LoVo (cell line): ENCODE results near the gene STUB1.
"Not testable (repeated sequence)": the region's sequence is repeated elsewhere in the genome, so short reads cannot be mapped to it uniquely, and the experiment has no call there.

Experiments used
- DNase-seq: peaks from one replicate; pipeline ENCODE4 v3.0.0-alpha.2; 2016; ENCODE audit warnings: low spot score

The STUB1 gene

GRCh38 chr16:678858-679813 is 1.1 kb upstream of the STUB1 start:
- DNase-seq = peak; percentile 31

GRCh38 chr16:680625-680945 is 375 bp downstream of the STUB1 start:
- no peak for DNase-seq

- peak; percentile 19 for DNase-seq
Observed at GRCh38 chr16:680967-681745, 946 bp downstream of the STUB1 start.

GRCh38 chr16:681746-682427 is 1.7 kb downstream of the STUB1 start:
- DNase-seq = no peak

GRCh38 chr16:682493-683395 is 2.5 kb downstream of the STUB1 start:
- no peak for DNase-seq

- no peak for DNase-seq
Observed at GRCh38 chr16:683396-684070, 3.3 kb downstream of the STUB1 start.

- DNase-seq = peak; percentile 96
Observed at GRCh38 chr16:684071-684794, 4.0 kb downstream of the STUB1 start, which contains the start of gene JMJD8. Gene JMJD8, minus strand, starts transcription at chr16:684334. Its CDS starts 15 bp downstream, at chr16:684319.

- DNase-seq = no peak
Observed at GRCh38 chr16:684961-685696, 4.9 kb downstream of the STUB1 start.

GRCh38 chr16:685967-686366 is 5.8 kb downstream of the STUB1 start:
- peak; percentile 49 for DNase-seq

GRCh38 chr16:686459-687260 is 6.5 kb downstream of the STUB1 start:
- no peak for DNase-seq

GRCh38 chr16:687499-687898 is 7.3 kb downstream of the STUB1 start:
- no peak for DNase-seq

- DNase-seq = no peak
Observed at GRCh38 chr16:689175-689897, 9.1 kb downstream of the STUB1 start.

GRCh38 chr16:691242-691641 is 11.0 kb downstream of the STUB1 start:
- not testable (repeated sequence) for DNase-seq

- no peak for DNase-seq
Observed at GRCh38 chr16:692356-693108, 12.3 kb downstream of the STUB1 start.

GRCh38 chr16:693364-693763 is 13.2 kb downstream of the STUB1 start:
- no peak for DNase-seq

GRCh38 chr16:693766-694165 is 13.6 kb downstream of the STUB1 start:
- no peak for DNase-seq

GRCh38 chr16:694187-694862 is 14.1 kb downstream of the STUB1 start:
- DNase-seq = no peak
